Cerebellar cortex (tissue), 1 donor: ENCODE measurements around the gene SLC22A23.

Experiments used
- DNase-seq: peaks from one replicate; pipeline ENCODE4 v3.0.0-alpha.2; 2015; ENCODE audit warnings: low spot score

The SLC22A23 gene

GRCh38 chr6:3471711-3472110 is 14.9 kb upstream of the SLC22A23 start:
- no peak for DNase-seq

GRCh38 chr6:3471286-3471685 is 14.4 kb upstream of the SLC22A23 start:
- DNase-seq, result no peak

- DNase-seq, result no peak
These were observed 11.7 kb upstream of the SLC22A23 start for GRCh38 chr6:3468585-3468984.

GRCh38 chr6:3467996-3468395 is 11.1 kb upstream of the SLC22A23 start:
- no peak for DNase-seq

GRCh38 chr6:3466488-3467219 is 9.8 kb upstream of the SLC22A23 start:
- no peak for DNase-seq

- no peak for DNase-seq
These were observed 3.4 kb upstream of the SLC22A23 start for GRCh38 chr6:3460253-3460652.

- DNase-seq, result peak; percentile 5
These were observed 2.0 kb upstream of the SLC22A23 start for GRCh38 chr6:3458706-3459421.

- DNase-seq, result peak; percentile 74
These were observed 1.1 kb upstream of the SLC22A23 start for GRCh38 chr6:3457710-3458602.

- no peak for DNase-seq
These were observed 404 bp downstream of the SLC22A23 start for GRCh38 chr6:3456395-3456897.

GRCh38 chr6:3455569-3456394 is 1.1 kb downstream of the SLC22A23 start:
- no peak for DNase-seq

GRCh38 chr6:3455147-3455568 is 1.7 kb downstream of the SLC22A23 start:
- DNase-seq, result peak; percentile 52

GRCh38 chr6:3454273-3455010 is 2.4 kb downstream of the SLC22A23 start:
- peak; percentile 5 for DNase-seq

GRCh38 chr6:3453413-3454272 is 3.2 kb downstream of the SLC22A23 start:
- peak; percentile 12 for DNase-seq

GRCh38 chr6:3451498-3451897 is 5.4 kb downstream of the SLC22A23 start:
- DNase-seq, result no peak

- no peak for DNase-seq
These were observed 6.0 kb downstream of the SLC22A23 start for GRCh38 chr6:3450888-3451287.

- DNase-seq, result no peak
These were observed 7.0 kb downstream of the SLC22A23 start for GRCh38 chr6:3449750-3450305.

GRCh38 chr6:3449321-3449720 is 7.5 kb downstream of the SLC22A23 start:
- no peak for DNase-seq

- DNase-seq, result no peak
These were observed 9.8 kb downstream of the SLC22A23 start for GRCh38 chr6:3447005-3447404.

- DNase-seq, result no peak
These were observed 10.7 kb downstream of the SLC22A23 start for GRCh38 chr6:3446184-3446583.
